ENCODE data around the gene NUP210.
A peak's percentile ranks its signal among the peaks of the same experiment; 100 is the strongest.

Gene NUP210

GRCh38 chr3:13359916-13360315 is 60.2 kb downstream of the NUP210 start:
- no peak overlapping the region for H3K27ac ChIP-seq
- TF ChIP-seq, protein P1, sequence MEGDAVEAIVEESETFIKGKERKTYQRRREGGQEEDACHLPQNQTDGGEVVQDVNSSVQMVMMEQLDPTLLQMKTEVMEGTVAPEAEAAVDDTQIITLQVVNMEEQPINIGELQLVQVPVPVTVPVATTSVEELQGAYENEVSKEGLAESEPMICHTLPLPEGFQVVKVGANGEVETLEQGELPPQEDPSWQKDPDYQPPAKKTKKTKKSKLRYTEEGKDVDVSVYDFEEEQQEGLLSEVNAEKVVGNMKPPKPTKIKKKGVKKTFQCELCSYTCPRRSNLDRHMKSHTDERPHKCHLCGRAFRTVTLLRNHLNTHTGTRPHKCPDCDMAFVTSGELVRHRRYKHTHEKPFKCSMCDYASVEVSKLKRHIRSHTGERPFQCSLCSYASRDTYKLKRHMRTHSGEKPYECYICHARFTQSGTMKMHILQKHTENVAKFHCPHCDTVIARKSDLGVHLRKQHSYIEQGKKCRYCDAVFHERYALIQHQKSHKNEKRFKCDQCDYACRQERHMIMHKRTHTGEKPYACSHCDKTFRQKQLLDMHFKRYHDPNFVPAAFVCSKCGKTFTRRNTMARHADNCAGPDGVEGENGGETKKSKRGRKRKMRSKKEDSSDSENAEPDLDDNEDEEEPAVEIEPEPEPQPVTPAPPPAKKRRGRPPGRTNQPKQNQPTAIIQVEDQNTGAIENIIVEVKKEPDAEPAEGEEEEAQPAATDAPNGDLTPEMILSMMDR (conservative IDR thresholded peaks at IDR 0.05) = no peak

- H3K27ac ChIP-seq = no peak overlapping the region
- TF ChIP-seq, protein P1 (conservative IDR thresholded peaks at IDR 0.05) = no peak
These were observed 61.5 kb downstream of the NUP210 start for GRCh38 chr3:13358643-13359042.

- H3K27ac ChIP-seq = no peak overlapping the region
- TF ChIP-seq, protein P1 (conservative IDR thresholded peaks at IDR 0.05) = no peak
These were observed 62.1 kb downstream of the NUP210 start for GRCh38 chr3:13358051-13358450.

GRCh38 chr3:13357074-13357473 is 63.0 kb downstream of the NUP210 start:
- TF ChIP-seq, protein P1 (conservative IDR thresholded peaks at IDR 0.05) = no peak
- no peak overlapping the region for H3K27ac ChIP-seq

DNA sequence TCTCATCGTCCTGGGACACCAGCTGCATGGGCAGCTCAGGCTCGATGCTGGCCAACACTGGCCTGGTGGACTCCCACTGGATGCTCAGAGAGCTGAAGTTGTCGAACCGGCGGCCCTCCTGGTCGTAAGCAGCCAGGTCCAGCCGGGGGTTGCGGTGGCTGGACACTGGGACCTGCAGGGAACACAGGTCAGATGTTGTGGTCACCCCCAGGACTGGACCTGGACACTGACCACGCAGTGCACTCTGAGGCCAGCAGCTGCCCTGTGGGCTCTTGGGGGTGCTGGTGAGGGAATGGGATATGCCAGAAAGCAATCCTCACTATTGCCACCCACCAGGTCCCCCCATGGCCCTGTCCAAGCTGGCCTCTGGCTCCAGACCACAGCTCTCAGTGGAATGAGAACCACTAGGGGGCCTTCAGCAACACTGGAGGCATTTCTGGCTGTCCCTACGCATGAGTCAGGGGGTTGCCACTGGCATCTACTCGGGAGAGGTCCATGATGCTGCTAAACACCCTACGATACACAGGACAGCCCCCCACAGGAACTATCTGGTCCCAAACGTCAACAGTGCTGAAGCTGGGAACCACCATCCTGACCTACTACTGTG is 66.1 kb downstream of the NUP210 start:
- TF ChIP-seq, protein P1 (conservative IDR thresholded peaks at IDR 0.05) = peak; percentile 54
- H3K27ac ChIP-seq = no peak overlapping the region

DNA sequence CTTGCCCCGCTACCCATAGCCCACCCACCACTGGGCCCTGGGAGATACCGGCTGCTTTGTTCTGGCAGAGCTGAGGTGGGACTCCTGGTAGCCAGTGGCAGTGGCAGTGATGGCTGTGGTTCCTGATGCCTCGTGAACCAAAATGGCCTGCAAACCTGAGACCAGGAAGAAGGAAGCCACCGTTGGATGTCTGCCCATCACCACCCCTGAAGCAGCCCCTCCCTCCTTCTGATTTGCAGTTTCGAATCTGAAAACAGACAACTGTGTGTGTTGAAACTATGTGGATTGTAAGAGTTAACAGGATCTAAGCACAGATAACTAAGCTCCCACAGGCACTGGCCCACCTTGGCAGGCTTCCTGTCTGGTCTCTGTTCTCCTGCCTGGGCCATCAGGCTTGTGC is 66.6 kb downstream of the NUP210 start:
- H3K27ac ChIP-seq = no peak overlapping the region
- TF ChIP-seq, protein P1 (conservative IDR thresholded peaks at IDR 0.05) = no peak

- TF ChIP-seq, protein P1 (conservative IDR thresholded peaks at IDR 0.05) = no peak
- no peak overlapping the region for H3K27ac ChIP-seq
These were observed 67.4 kb downstream of the NUP210 start for GRCh38 chr3:13352621-13353131.

Data from VCaP (cell line).